GM21515 (cell line): ENCODE measurements around the gene ST3GAL3.

ENCODE experiments used
- ATAC-seq: cut with Tn5 transposase; IDR thresholded peaks from one replicate; pipeline ENCODE4 v1.9.1; 2021; ENCODE audit not compliant: unreplicated experiment

Gene ST3GAL3

DNA sequence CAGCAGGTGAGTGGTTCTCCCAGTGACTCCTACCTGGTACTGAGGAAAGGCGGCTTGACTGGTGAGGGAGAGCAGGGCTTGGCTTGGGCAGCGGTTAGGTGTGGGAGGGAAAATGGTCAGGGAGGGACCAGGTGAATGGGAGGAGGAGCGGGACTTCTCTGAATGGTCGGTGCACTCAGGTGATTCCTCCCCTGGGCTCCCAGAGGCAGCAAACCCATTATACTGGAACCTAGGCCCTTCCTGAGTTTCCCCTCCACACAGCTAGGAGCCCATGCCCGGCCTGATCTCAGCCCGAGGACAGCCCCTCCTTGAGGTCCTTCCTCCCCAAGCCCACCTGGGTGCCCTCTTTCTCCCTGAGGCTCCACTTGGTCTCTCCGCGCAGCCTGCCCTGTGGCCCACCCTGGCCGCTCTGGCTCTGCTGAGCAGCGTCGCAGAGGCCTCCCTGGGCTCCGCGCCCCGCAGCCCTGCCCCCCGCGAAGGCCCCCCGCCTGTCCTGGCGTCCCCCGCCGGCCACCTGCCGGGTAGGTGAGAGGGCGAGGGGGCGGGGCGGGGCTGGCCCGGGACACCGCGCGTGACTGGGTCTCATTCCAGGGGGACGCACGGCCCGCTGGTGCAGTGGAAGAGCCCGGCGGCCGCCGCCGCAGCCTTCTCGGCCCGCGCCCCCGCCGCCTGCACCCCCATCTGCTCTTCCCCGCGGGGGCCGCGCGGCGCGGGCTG, 228.5 kb downstream of the ST3GAL3 start:
- ATAC-seq: no peak

DNA sequence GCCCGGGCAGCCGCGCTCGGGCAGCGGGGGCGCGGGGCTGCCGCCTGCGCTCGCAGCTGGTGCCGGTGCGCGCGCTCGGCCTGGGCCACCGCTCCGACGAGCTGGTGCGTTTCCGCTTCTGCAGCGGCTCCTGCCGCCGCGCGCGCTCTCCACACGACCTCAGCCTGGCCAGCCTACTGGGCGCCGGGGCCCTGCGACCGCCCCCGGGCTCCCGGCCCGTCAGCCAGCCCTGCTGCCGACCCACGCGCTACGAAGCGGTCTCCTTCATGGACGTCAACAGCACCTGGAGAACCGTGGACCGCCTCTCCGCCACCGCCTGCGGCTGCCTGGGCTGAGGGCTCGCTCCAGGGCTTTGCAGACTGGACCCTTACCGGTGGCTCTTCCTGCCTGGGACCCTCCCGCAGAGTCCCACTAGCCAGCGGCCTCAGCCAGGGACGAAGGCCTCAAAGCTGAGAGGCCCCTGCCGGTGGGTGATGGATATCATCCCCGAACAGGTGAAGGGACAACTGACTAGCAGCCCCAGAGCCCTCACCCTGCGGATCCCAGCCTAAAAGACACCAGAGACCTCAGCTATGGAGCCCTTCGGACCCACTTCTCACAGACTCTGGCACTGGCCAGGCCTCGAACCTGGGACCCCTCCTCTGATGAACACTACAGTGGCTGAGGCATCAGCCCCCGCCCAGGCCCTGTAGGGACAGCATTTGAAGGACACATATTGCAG, 229.3 kb downstream of the ST3GAL3 start:
- ATAC-seq: no peak

DNA sequence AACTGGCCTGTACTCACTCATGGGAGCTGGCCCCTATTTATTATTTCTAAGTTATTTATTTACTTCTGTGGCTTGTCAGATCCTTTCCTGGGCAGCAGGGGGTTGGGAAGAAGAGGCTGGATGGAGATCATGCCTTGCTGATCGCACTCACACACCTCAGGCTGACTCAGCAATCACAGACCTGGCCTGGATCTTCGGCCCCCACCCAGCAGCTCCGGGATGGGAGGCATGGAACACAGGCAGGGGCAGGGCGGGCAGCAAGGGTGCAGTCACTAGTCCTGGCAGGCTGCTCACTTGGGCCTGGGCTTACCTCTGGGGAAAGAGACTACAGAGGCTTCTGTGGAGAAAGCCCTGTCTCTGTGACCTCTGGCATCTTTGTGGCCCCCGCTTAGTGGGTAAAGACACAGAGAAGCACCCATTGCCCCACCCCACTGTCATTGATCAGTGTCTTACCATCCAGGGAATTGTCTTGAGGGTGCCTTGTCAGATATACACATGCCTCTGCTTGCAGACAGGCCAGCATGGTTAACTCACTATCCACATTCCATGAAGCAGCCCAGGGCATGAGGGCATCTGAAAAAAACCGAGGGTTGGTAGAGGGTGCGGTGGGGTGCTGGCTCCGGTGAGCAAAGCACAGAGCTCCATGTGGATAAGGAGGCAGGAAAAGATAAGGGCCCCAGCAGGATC, 230.0 kb downstream of the ST3GAL3 start:
- no peak for ATAC-seq

DNA sequence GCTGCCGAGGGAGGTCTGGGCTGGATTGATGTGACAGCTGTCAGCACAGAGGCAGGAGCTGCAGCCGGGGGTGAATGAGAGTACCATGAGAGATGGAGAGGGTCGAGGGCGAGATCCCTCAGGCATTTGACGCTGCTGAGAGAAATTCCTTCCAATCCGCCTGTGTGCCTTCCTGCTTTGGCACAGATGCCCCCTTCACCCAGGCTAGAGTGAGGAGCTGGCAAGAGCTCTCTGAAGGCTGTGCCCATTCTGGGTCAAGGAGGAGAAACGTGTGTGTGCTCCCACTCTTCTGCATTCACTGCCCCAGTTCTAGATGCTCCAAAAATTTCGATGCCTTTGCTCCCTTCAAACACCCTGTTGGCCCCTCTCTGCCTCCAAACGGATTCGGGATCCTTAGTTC, 231.0 kb downstream of the ST3GAL3 start:
- no peak for ATAC-seq

DNA sequence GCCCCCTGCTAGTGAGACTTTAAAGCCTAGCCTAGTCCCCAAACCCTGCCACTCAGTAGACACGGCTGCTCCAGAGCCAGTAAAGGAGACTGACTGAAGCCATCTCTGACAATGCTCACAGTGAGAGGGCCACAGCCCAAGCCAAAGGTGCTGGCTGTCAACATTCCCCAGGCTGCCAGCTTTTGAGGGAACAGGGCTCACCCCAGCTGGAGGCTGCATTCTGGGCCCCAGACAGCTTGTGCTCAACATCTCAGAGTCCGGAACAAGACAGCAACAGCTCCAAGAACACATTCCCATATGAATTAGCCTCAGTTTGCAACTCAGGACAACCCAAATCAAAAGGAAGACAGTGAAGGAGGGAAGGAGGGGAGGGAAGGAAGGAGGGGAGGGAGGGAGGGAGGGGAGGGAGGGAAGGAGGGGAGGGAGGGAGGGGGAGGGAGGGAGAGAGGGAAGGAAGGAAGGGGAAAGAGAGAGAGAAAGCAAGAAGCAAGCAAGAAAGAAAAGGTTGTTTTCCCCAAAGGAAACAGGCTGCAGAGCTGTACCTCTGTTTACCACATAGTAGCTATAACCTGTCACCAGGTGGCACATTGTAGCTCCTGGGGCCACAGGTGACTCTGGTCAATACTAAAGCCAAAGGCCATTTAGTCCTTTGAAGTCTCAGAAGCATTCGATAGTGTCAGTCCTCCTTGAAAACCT, 231.7 kb downstream of the ST3GAL3 start:
- ATAC-seq: no peak

DNA sequence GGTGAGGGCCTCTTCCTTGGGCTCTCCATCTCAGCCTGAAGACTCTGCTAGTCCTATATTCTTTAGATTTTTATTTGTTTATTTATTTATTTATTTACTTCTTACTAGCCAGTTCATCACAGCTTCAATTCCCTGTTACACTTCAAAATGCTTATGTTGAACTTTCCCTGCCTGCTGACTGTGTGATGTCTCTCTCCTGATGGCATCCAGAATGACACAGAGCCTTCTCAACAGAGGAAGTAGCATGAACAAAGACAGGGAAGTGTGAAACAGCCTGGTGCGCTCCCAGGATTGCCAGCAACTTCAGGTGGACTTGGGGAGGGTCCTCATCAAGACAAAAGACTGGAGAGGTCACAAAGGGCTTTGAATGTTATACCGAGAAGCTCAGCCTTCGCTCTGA, 235.1 kb downstream of the ST3GAL3 start:
- ATAC-seq: no peak

DNA sequence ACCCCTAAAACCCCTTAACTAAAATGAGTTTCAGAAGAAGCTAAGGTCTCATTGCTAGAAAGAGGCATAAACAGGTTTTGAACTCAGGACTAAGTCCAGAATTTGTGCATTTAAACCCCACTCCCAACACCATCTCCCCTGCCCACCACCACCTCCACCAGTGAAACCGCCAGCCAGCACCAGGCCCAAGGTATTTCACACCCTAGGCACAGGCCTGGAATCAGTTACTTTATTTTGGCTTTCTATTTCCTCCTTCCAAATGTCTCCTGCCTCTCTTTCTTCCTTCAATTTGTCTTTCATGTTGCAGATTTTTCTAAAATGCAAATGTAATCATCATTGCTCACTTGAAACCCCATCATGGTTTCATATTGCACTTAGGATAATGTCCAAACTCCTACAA, 237.5 kb downstream of the ST3GAL3 start:
- ATAC-seq: no peak

DNA sequence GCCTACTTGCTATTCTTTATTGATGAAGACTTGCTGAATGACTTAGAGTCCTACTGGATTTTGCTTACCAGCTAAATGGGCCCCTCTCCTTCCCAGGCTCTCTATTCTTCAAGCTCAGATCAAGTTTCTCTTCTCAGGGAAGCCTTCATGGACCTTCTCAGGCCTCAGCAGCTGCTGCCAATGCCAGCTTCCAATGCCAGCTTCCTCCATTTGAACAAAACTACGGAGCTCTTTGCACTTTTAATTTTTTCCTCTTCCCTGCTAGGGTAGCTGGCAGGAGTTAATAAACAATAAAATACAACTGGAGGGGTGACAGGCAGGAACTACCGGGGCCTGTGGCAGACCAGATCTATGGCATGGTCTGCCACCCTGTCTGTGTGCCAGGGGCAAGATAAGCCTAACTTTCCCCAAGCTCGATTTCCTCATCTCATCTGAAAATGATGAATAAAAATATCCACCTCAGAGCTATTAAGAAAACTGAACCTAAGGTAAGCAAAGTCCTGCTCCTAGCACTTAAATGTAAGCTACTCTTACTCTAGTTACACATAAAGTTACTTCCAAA, 238.4 kb downstream of the ST3GAL3 start:
- ATAC-seq: no peak

DNA sequence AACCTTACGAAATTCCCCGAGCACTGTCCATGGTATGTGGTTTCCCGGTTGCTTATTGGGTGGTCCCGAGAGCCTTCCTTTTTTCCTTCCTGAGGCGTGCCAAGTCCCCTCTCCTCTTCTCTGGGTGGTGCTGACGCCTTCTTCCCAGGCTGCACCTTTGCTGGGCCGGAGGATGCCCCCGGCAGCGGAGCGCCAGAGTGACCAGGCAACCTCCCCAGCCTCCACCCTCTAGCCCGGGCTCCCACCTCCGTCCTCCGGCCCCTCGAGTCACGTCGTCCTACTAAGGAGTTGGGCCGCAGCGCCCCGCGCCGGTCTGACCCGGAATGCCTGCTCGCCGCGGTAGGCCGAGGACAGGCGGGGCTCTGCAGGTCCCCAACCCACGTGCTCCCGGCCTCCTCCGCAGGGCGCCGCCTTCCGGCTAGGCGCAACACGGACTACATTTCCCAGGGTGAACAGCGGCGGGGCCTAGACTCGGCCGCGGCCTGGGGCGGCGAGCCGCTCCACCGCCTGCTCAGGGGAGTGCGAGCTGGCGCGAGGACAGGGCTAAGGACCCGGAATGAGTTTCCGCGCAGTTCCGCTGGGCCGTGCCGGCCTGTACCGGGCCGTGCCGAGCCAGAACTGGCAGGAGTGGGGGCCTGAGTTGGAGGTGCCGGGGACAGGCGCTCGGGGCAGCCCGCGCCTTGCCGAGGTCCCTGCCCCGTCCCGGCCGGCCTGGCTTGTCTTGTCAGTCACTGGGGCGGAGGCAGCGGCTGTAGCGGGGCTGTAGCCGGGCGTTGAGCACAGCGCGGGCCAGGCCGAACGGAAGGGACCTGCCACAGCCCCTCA, 239.1 kb downstream of the ST3GAL3 start, which contains the start of gene IPO13:
Gene IPO13, plus strand, starts transcription at position 715 of the 825 bp plus-strand sequence. CDS start 651 bp downstream, outside the sequence.
- ATAC-seq: peak; percentile 89

DNA sequence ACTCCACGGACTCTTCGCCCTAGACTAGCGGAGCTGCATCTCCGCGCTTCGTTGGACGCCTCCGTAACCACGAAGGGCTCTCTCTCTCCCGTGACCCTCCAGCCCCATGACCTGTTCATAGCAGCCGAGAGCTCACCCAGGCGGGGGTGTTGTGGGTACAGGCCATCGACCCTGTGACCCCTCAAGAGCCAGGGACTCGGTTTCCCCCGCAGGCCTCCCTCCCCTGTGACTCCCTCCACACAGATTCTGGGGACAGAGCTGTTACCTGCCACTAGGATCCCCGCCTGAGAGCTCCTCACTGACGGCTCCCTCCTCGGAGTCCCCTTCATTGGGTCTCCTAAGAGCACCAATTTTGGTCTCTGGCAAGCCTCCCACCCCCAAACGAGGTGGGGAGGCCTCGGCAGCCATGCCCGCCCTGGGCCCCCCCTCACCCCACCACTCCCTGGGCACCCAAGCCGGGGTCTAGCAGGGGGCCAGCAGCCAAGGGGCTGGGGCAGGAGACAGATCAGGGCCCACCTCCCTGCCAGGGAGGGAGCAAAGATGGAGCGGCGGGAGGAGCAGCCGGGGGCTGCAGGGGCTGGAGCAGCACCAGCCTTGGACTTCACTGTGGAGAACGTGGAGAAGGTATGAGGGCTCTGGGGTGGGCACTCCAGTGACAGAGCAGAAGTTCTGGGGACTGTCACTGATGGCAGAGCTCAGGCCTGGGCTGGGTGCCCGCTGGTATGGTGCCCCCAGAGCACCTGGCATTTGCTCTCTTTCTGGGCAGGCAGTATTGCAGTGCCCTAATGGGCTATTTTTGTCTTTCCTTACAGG, 239.9 kb downstream of the ST3GAL3 start:
- peak; percentile 14 for ATAC-seq

DNA sequence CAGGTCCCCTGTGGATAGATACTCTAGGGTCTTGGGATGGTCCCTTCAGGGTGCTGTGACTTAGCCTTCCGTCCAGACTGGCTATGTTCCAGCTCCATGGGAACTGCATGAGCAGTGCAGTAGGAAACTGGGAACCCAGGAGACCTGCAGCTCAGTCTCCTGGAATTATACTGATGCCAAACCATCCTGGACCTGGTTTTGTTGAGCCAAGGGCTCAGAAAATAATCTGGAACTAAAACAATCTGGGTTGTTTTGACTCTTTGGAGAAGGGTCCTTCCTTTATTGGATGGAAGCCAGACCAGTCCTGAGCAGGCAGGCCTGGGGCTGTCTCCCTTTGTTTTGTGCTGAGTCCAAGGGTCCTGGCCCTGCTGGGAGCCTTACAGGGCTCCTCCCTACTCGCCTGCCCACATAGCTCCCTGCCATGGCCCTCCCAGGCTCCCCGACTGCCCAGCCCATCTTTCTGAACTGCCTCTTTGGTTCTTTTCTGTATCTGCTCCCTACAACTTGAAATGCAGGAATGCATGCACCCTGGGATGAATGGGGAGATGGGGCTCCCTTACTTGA, 240.6 kb downstream of the ST3GAL3 start:
- ATAC-seq: no peak

DNA sequence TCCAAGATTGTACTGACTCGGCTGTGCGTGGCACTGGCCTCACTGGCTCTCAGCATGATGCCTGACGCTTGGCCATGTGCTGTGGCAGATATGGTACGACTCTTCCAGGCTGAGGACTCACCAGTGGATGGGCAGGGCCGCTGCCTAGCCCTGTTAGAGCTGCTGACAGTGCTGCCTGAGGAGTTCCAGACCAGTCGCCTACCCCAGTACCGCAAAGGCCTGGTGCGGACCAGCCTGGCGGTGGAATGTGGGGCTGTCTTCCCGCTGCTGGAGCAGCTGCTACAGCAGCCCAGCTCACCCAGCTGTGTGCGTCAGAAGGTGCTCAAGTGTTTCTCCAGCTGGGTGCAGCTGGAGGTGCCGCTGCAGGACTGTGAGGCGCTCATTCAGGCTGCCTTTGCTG, 242.3 kb downstream of the ST3GAL3 start:
- ATAC-seq: no peak

DNA sequence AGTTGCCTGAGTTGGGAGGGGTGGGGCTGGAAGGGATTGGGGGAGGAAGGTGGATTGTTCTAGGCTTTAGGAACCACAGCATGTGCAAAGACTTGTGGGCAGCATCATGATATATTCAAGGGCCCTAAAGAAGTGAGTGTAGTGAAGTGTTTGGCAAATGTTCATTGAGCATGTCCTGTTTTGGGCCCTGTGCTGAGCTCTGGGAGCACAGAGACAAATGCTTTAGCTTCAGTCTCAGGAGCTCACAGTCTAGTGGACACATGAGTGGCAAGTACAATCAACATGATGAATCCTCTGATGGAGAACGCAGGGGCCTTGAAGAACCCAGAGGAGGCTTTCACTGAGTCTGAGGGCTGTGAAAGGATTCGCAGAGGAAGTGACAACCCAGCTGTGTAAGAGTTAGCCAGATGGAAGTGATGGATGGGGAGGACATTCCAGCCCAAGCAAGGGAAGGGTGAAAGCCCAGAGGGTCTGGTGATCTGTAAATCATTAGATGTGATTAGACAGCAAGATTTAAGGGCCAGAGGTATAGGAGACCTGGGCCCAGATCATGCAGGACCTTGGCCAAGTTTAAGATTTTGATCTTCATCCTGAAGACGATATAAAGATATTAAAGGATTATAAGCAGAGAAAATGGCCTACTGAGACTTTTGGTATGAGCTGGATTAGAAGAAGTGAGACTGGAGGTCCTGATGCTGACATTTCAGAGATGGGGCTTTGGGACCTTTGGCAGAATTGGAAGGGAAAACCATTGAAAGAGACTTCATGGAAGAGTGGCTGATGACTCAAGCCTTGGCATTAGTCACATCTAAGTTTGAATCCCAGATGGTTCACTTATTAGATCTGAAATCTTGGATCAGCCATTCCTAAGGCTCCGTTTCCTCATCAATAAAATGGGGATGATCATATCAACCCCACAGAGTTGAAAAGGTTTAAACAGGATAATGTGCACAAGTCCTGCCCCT, 244.0 kb downstream of the ST3GAL3 start:
- ATAC-seq: no peak

DNA sequence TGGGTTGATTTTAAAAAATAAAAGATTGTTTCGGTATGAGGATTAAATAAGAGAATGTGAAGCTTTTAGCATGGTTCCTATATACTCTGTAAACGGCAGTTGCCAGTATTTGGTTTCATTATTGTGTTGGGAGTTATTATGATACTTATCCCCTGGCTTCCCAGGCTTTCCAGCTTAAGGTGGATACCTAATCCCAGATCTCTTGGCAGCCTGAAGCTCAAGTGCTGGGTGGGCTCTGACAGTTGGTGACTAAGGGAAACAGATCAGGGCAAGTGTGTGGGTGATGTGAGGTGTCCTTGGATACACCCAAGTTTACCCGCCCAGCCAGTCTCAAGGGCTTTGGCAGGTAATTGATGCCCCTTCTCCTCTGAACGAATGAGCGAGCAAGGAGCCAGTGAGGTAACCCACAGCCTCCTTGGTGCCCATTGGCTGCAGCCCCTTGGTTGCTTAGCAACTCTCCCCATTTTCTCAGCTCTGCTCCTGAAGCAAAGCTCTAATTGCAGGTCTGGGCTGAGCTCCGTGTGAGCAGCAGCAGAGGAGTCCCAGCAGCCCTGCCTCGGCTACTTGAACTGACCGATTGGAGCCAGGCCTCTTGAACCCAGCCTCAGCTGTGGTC, 245.5 kb downstream of the ST3GAL3 start:
- ATAC-seq: no peak

DNA sequence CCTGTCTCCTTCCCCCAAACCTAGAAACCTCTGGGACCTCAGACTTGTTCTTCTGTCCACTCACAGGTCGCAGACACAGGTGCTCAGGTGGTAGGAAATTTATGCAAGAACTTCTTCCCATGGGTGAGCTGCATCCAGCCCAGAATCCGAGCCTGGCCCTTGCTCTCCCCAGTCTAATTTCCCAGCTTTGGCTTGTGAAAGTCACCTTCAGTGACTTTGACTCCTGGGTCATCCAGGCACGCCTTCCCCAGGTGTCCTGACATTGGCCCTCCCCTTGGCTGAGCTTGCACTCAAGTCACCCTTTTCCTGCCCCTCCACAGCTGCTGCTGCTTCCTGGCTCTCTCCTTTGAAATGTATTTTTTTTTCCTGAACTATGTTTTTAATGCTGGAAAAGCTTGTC, 246.0 kb downstream of the ST3GAL3 start:
- no peak for ATAC-seq

DNA sequence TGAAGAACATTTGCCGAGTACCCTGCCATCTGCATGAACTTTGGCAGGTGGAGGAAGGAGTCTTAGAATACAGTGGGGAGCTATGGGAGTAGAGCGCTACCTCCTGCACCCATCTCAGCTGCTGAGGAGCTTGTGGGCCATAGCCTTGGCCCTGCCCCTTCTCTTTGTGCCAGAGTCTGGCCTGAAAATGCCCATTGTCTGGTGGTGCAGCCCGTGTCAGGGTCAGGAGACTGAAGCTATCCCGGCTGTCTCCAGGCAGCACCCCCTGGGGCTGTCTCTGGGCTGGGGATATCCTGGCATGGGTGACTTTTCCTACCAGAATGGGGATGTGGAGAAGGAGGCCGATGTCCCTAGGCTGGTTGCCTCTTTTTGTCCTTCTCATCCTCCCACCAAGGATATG, 246.7 kb downstream of the ST3GAL3 start:
- no peak for ATAC-seq

DNA sequence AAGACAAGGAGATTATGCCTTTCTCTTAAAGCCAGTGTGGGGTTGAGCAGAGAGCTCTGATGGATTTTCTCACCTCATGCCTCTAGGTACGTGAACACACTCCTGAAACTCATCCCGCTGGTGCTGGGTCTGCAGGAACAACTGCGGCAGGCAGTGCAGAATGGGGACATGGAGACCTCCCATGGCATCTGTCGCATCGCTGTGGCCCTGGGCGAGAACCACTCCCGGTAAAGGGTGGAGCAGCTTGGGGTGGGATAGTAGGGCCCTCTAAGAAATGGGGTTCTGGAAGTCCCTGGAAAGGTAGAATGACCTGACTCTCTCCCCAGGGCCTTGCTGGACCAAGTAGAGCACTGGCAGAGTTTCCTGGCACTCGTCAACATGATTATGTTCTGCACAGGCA, 248.9 kb downstream of the ST3GAL3 start:
- ATAC-seq: no peak
